SU-DHL-6 (cell line): Measurements from ENCODE around the gene NTN4.
"Not testable (repeated sequence)": the region's sequence is repeated elsewhere in the genome, so short reads cannot be mapped to it uniquely, and the experiment has no call there.

Source experiments
- H2AFZ ChIP-seq: fragments of 200-600 bp; sonication (generic); 2 replicates; pipeline ENCODE4 v1.6.1; 2014; ENCODE audit warnings: low read depth, mild to moderate bottlenecking, moderate library complexity, mixed read lengths, antibody characterized with exemption, low read length; ENCODE audit not compliant: severe bottlenecking
- H3F3A ChIP-seq: fragments of 200-600 bp; shearing (Covaris generic); 2 replicates; pipeline ENCODE4 v1.6.0; 2016; ENCODE audit warnings: antibody characterized with exemption, mild to moderate bottlenecking; ENCODE audit not compliant: insufficient read depth
- H3K27ac ChIP-seq: fragments of 200-600 bp; sonication (generic); 2 replicates; pipeline ENCODE4 v1.5.1; 2016; ENCODE audit warnings: low read depth, mild to moderate bottlenecking, low read length, moderate library complexity, mixed read lengths
- H3K27me3 ChIP-seq: fragments of 200-600 bp; sonication (generic), shearing (Covaris generic); 2 replicates; pipeline ENCODE4 v1.6.0; 2014; ENCODE audit warnings: mild to moderate bottlenecking, low read length
- H3K36me3 ChIP-seq: fragments of 200-600 bp; sonication (generic); 2 replicates; pipeline ENCODE4 v1.6.1; 2014; ENCODE audit warnings: mild to moderate bottlenecking, low read length, mixed read lengths
- H3K4me2 ChIP-seq: fragments of 300-600, 200-600 bp; shearing (Covaris generic), sonication (generic); 2 replicates; pipeline ENCODE4 v1.6.0; 2014; ENCODE audit warnings: low read length, low read depth, mild to moderate bottlenecking; ENCODE audit not compliant: poor library complexity, severe bottlenecking
- H3K4me3 ChIP-seq: fragments of 200-600 bp; sonication (generic); 2 replicates; pipeline ENCODE4 v1.5.1; 2014; ENCODE audit warnings: antibody characterized with exemption, low read length, mild to moderate bottlenecking, mixed read lengths; ENCODE audit not compliant: insufficient read depth, poor library complexity, severe bottlenecking
- H3K79me2 ChIP-seq: fragments of 200-600 bp; sonication (generic); 2 replicates; pipeline ENCODE4 v1.6.1; 2014; ENCODE audit warnings: mild to moderate bottlenecking, low read length, moderate library complexity; ENCODE audit not compliant: insufficient read depth
- H3K9ac ChIP-seq: fragments of 200-600 bp; sonication (generic); 2 replicates; pipeline ENCODE4 v1.7.0; 2014; ENCODE audit warnings: mild to moderate bottlenecking, low read length
- H3K9me2 ChIP-seq: fragments of 200-600 bp; sonication (generic); replicated peaks from 2 replicates; pipeline ENCODE4 v1.6.1; 2014; ENCODE audit warnings: low read length; ENCODE audit not compliant: insufficient read depth
- H3K9me3 ChIP-seq: fragments of 200-600 bp; sonication (generic); 2 replicates; pipeline ENCODE4 v1.6.1; 2014; ENCODE audit warnings: low read length, mixed read lengths; ENCODE audit not compliant: insufficient read depth
- H4K20me1 ChIP-seq: fragments of 200-600 bp; sonication (generic); 2 replicates; pipeline ENCODE4 v1.6.1; 2014; ENCODE audit warnings: low read depth, mild to moderate bottlenecking, antibody characterized with exemption, low read length, moderate library complexity, mixed read lengths
- CTCF ChIP-seq: fragments of 200-600 bp; sonication (generic); IDR thresholded peaks from one replicate; pipeline ENCODE4 v1.5.1; 2017; ENCODE audit warnings: antibody characterized with exemption, mild to moderate bottlenecking, low read length, moderate library complexity; ENCODE audit not compliant: insufficient read depth, poor library complexity, severe bottlenecking
- EZH2phosphoT487 ChIP-seq: fragments of 200-600 bp; sonication (generic), shearing (Covaris generic); conservative IDR thresholded peaks from 2 replicates; pipeline ENCODE4 v1.6.1; 2018; ENCODE audit warnings: mild to moderate bottlenecking, antibody characterized with exemption, low read length, moderate library complexity, mixed read lengths

NTN4 gene

GRCh38 chr12:95759039-95759438, 31.5 kb downstream of the NTN4 start:
- H3K79me2 ChIP-seq = no peaks in the 10 kb centered on the region
- H3K4me3 ChIP-seq = no peak overlapping the region
- H3K27me3 ChIP-seq = no peaks in the 10 kb centered on the region
- H3K9me2 ChIP-seq = no peaks in the 10 kb centered on the region
- no peak overlapping the region for H3K9ac ChIP-seq
- H2AFZ ChIP-seq = no peak overlapping the region
- H3F3A ChIP-seq = no peaks in the 10 kb centered on the region
- no peaks in the 10 kb centered on the region for H4K20me1 ChIP-seq
- TF ChIP-seq EZH2phosphoT487 (no peak), CTCF (no peak)
- no peak overlapping the region for H3K27ac ChIP-seq
- H3K4me2 ChIP-seq = no peak overlapping the region
- H3K36me3 ChIP-seq = no peaks in the 10 kb centered on the region
- H3K9me3 ChIP-seq = no peaks in the 10 kb centered on the region

DNA sequence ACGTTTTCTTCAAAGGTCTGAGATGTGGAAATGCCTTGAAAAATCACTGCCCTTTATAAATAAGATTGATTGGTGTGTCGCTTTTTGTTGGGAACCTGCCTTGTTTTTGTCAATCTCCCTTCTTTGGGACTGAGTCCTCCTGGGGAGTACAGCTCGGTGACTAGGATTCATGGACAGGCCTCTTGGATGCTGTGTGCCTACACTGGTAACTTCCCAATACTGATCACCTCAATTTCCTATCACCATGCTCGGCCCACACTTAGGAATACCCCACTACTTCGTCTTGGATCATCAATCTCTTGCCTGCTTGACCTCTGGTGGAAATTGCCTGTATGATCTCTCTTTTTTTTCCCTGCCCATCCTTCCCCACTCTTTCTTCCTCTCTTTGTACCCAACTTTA, 34.2 kb downstream of the NTN4 start:
- Histone ChIP-seq H3K36me3 (no peaks in the 10 kb centered on the region), H3F3A (no peaks in the 10 kb centered on the region), H3K9ac (no peak overlapping the region), H4K20me1 (no peaks in the 10 kb centered on the region), H3K27me3 (no peaks in the 10 kb centered on the region), H3K4me2 (no peak overlapping the region), H2AFZ (no peak overlapping the region), H3K9me3 (no peaks in the 10 kb centered on the region), H3K4me3 (no peak overlapping the region), H3K79me2 (no peaks in the 10 kb centered on the region), H3K27ac (no peak overlapping the region), H3K9me2 (no peaks in the 10 kb centered on the region)
- TF ChIP-seq EZH2phosphoT487 (no peak), CTCF (no peak)

- no peaks in the 10 kb centered on the region for H3K79me2 ChIP-seq
- H4K20me1 ChIP-seq = no peaks in the 10 kb centered on the region
- H3K9me3 ChIP-seq = no peaks in the 10 kb centered on the region
- no peaks in the 10 kb centered on the region for H3K27me3 ChIP-seq
- TF ChIP-seq CTCF (no peak), EZH2phosphoT487 (no peak)
- H3F3A ChIP-seq = no peaks in the 10 kb centered on the region
- no peak overlapping the region for H3K4me3 ChIP-seq
- H2AFZ ChIP-seq = no peak overlapping the region
- H3K4me2 ChIP-seq = no peak overlapping the region
- H3K9ac ChIP-seq = no peak overlapping the region
- no peaks in the 10 kb centered on the region for H3K36me3 ChIP-seq
- H3K9me2 ChIP-seq = no peaks in the 10 kb centered on the region
- H3K27ac ChIP-seq = no peak overlapping the region
These were observed 35.2 kb downstream of the NTN4 start for GRCh38 chr12:95755261-95755865.

GRCh38 chr12:95746062-95746461, 44.5 kb downstream of the NTN4 start:
- not testable (repeated sequence) for H3K9me2 ChIP-seq, H3K27me3 ChIP-seq, H3K4me2 ChIP-seq, H4K20me1 ChIP-seq, H3K9ac ChIP-seq, H3K4me3 ChIP-seq, H3K9me3 ChIP-seq, H3K79me2 ChIP-seq, H2AFZ ChIP-seq, H3K27ac ChIP-seq, H3K36me3 ChIP-seq, H3F3A ChIP-seq
